WERI-Rb-1 (cell line): ENCODE data around the gene COL5A2.

Experiments used
- DNase-seq: peaks from one replicate; pipeline ENCODE4 v3.0.0-alpha.2; 2020
- H3K27ac ChIP-seq: fragments of 250-450 bp; sonication (Bioruptor Pico); 2 replicates; pipeline ENCODE4 v1.5.1; 2020; ENCODE audit warnings: mild to moderate bottlenecking, moderate library complexity
- H3K27me3 ChIP-seq: fragments of 250-450 bp; sonication (Bioruptor Pico); 2 replicates; pipeline ENCODE4 v1.5.1; 2021; ENCODE audit warnings: mild to moderate bottlenecking, low read depth, moderate library complexity; ENCODE audit not compliant: insufficient read depth, severe bottlenecking
- H3K36me3 ChIP-seq: fragments of 250-450 bp; sonication (Bioruptor Pico); 2 replicates; pipeline ENCODE4 v1.5.1; 2020; ENCODE audit warnings: mild to moderate bottlenecking, moderate library complexity
- H3K4me3 ChIP-seq: 2 replicates; pipeline ENCODE4 v1.5.1; 2011; ENCODE audit warnings: low read depth, mild to moderate bottlenecking, control low read depth, low read length
- H3K9me3 ChIP-seq: fragments of 250-450 bp; sonication (Bioruptor Pico); 2 replicates; pipeline ENCODE4 v1.5.1; 2021; ENCODE audit warnings: mild to moderate bottlenecking, moderate library complexity; ENCODE audit not compliant: severe bottlenecking
- CTCF ChIP-seq: IDR thresholded peaks from 2 replicates; pipeline ENCODE4 v1.5.1; 2011; ENCODE audit warnings: low read depth, mild to moderate bottlenecking, control low read depth, inconsistent platforms, low read length

Gene COL5A2

DNA sequence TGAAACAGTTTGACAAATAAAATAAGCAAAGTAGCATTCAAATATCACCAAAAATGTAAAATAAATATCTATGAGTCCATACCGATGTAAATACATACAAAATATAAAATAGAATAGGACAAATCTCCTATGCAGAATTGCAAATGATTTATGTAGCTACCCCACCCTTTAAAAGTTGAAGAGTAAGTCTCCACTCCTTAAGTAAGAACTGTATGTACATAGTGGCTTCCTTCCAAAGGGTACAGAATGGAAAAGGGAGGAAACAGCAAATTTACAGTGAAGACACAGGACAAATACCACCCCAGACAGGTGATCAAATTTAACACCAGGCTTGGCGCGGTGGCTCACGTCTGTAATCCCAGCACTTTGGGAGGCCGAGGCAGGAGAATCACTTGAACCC lies 40.8 kb downstream of the COL5A2 start:
- Histone ChIP-seq H3K9me3 (no peaks in the 10 kb centered on the region), H3K27ac (no peak overlapping the region), H3K27me3 (no peaks in the 10 kb centered on the region), H3K4me3 (no peak overlapping the region), H3K36me3 (no peaks in the 10 kb centered on the region)
- no peak for DNase-seq
- TF ChIP-seq CTCF, result no peak

DNA sequence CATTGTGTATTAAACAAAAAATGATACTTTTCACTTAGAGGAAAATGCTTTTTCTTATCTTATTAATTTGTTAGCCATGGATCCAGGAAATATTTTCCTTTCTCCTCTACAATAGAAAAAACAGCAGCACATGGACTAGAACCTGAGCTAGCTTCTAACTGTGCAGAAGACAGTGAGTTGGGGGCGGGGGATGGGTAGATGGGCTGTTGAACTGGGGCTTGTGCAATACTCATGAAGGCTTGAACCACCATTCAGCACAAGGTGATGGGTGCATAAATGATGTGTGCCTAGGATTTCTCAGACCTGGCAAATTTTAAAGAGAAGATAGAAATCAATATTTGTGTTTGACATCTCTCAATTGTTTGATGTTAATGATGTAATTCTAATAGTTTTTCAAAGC lies 42.0 kb downstream of the COL5A2 start:
- DNase-seq, result no peak
- no peak overlapping the region for H3K27ac ChIP-seq
- no peak overlapping the region for H3K4me3 ChIP-seq
- no peaks in the 10 kb centered on the region for H3K27me3 ChIP-seq
- H3K36me3 ChIP-seq, result no peaks in the 10 kb centered on the region
- H3K9me3 ChIP-seq, result no peaks in the 10 kb centered on the region
- no peak for TF ChIP-seq CTCF

- Histone ChIP-seq H3K36me3 (no peaks in the 10 kb centered on the region), H3K4me3 (no peak overlapping the region), H3K27me3 (no peaks in the 10 kb centered on the region), H3K27ac (no peak overlapping the region), H3K9me3 (no peaks in the 10 kb centered on the region)
- no peak for TF ChIP-seq CTCF
- DNase-seq, result no peak
Measured at GRCh38 chr2:189134485-189134884, 45.1 kb downstream of the COL5A2 start.

DNA sequence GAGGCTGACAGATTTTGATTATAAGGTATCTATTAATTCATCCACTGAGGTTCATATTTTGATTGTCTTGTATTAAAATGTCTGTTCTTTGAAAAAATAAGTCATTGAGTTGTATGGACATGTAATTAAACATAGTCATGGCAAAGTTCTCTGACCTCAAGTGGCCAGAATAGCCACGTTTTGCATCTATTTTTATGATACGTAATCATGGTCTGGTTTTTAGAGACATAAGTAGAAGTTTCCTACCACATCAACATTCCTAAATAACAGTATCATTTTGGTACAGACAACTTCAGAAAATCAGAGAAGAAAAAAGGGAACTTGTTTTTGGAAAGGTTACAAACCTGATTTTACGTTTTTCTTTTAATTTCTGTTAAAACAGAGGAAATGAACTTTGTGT lies 47.6 kb downstream of the COL5A2 start:
- TF ChIP-seq CTCF, result no peak
- H3K36me3 ChIP-seq, result no peaks in the 10 kb centered on the region
- H3K27ac ChIP-seq, result no peak overlapping the region
- DNase-seq, result no peak
- H3K4me3 ChIP-seq, result no peak overlapping the region
- H3K9me3 ChIP-seq, result no peaks in the 10 kb centered on the region
- H3K27me3 ChIP-seq, result no peaks in the 10 kb centered on the region

- H3K4me3 ChIP-seq, result no peak overlapping the region
- no peaks in the 10 kb centered on the region for H3K36me3 ChIP-seq
- no peak for TF ChIP-seq CTCF
- H3K27me3 ChIP-seq, result no peaks in the 10 kb centered on the region
- no peaks in the 10 kb centered on the region for H3K9me3 ChIP-seq
- DNase-seq, result no peak
- no peak overlapping the region for H3K27ac ChIP-seq
Measured at GRCh38 chr2:189129971-189130370, 49.6 kb downstream of the COL5A2 start.

GRCh38 chr2:189128970-189129369 lies 50.6 kb downstream of the COL5A2 start:
- Histone ChIP-seq H3K9me3 (no peaks in the 10 kb centered on the region), H3K27ac (no peak overlapping the region), H3K27me3 (no peaks in the 10 kb centered on the region), H3K36me3 (no peaks in the 10 kb centered on the region), H3K4me3 (no peak overlapping the region)
- no peak for DNase-seq
- no peak for TF ChIP-seq CTCF
